ENCODE results near the gene RHOT1.

The RHOT1 gene

DNA sequence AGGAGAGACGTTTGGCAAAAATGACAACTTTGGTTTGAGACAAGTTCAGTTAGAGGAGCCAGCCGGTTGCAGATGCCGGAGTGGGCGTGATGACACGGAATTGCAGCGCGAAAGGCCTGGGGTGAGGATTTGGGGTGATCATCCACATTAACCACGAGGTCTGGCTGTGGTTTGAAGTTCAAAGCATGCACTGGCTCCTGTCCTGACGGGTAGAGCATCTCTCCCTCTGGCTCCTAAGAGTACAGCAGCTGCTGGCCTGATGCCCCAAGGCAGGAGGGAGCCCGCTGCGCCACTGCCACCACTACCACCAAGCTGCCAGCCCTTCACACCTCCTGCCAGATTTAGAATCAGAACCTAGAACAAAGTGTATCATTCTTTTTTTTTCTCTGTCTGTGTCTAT is 127.1 kb downstream of the RHOT1 start:
- DNase-seq (ENCODE audit: low read depth): no peak

DNA sequence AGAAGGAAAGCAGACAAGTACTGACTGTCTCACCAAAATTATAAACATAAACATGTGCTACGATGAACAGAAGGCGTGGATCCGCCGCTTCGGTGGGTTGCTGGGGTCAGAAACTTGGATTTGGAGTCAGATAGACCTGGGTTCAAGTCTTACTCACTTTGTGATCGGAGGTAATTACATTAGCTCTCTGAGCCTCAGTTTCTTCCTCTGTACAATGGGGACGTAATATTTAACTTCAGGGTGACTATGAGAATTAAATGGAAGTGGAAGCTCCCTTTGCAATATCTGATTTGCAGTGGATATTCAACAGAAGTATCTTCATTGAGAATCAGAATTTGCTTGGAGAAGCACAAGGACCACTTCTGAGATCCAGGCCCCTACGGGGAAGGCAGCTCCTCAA is 129.5 kb downstream of the RHOT1 start:
- DNase-seq (ENCODE audit: low read depth): no peak

DNA sequence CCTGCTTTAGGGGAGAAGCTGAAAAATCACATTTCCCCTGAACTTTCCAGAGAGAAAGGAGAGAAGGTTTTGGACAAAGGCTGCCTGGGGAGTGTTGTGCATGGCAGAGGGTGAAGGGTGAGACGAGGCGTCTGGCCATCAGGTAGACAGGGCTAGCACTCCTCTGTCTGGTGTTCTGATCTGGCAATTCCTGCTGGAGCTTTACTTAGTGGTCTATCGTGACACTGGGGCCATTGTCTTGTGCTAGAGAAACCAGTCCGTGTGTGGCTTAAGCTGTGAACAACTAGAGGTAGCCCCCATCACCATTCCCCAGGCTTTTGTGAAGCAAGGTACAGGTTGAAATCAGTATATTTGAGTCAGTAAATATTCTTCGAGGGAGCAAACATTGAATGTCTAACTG is 131.8 kb downstream of the RHOT1 start:
- DNase-seq (ENCODE audit: low read depth): no peak

- DNase-seq (ENCODE audit: low read depth): no peak
Measured at GRCh38 chr17:32274643-32275042, 132.3 kb downstream of the RHOT1 start.

Measured in stimulated activated CD8-positive, alpha-beta memory T cell treated with anti-CD3 and anti-CD28 coated beads, Interleukin-7, amount 100 ng/mL, for 24 hours (primary cell).